SKM-1 (cell line): ENCODE data around the gene HOXB7.

ENCODE experiments used
- DNase-seq: peaks from one replicate; lab custom pipeline; 2025; ENCODE audit not compliant: unreplicated experiment; lab: John Stamatoyannopoulos, UW

HOXB7 gene

GRCh38 chr17:48624118-48624517 is 13.3 kb upstream of the HOXB7 start:
- no peak for DNase-seq

DNA sequence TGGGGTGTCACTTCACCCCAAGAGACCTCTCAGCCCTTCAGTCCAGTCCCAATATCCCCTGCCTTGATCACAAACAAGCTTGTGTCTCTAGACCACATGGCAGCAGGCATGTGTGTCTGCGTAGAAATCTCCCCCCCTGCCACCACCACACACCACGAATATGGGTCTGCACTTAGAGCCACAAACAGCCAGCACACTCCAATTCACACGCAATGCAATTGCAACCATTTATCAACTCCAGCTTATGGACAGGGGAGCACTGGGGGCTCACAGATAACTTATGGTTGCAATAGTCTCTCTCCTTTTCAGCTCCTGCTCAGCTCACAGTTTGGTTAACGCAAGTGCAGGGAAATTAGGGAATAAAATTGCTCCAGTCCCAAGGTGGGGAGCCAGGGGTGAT is 12.8 kb upstream of the HOXB7 start:
- no peak for DNase-seq

GRCh38 chr17:48622857-48623256 is 12.0 kb upstream of the HOXB7 start:
- DNase-seq, result no peak

- no peak for DNase-seq
Observed at GRCh38 chr17:48621410-48622392, 10.9 kb upstream of the HOXB7 start.

- DNase-seq, result no peak
Observed at GRCh38 chr17:48620461-48621139, 9.8 kb upstream of the HOXB7 start.

DNA sequence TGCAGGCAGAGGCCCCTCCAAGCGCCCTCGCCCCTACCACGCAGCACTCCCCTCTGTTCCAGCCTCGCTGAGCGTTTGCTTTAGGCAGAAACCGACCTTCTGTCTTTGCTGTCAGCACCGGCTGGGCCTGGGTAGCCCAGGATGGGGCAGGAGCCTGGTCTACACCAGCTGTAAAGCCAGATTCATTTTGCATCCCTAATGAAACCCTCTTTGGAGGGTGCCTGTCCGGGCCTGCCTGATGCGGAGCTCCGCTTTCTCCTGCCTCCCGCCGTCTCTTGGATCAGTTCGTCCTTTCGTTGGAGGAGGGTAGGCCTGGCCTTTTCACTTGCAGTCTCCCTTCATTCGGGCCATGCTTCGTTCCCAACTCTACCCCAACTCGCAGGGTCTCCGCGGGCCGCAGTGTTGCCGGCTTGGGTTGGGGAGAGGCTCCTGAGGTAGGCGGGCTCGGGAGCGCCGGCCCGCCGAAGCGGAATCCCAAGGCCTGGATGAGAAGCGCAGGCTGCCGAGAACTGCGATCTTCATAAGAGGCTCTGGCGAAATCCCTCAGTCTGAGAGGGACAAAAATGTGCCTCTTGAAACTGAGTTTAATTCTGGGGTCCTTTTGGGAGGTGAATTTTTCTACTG is 9.1 kb upstream of the HOXB7 start:
- no peak for DNase-seq

- DNase-seq, result peak; percentile 63
Observed at GRCh38 chr17:48618256-48618896, 7.6 kb upstream of the HOXB7 start.

GRCh38 chr17:48617471-48618255 is 6.8 kb upstream of the HOXB7 start:
- no peak for DNase-seq

- no peak for DNase-seq
Observed at GRCh38 chr17:48616717-48617470, 6.1 kb upstream of the HOXB7 start.

DNA sequence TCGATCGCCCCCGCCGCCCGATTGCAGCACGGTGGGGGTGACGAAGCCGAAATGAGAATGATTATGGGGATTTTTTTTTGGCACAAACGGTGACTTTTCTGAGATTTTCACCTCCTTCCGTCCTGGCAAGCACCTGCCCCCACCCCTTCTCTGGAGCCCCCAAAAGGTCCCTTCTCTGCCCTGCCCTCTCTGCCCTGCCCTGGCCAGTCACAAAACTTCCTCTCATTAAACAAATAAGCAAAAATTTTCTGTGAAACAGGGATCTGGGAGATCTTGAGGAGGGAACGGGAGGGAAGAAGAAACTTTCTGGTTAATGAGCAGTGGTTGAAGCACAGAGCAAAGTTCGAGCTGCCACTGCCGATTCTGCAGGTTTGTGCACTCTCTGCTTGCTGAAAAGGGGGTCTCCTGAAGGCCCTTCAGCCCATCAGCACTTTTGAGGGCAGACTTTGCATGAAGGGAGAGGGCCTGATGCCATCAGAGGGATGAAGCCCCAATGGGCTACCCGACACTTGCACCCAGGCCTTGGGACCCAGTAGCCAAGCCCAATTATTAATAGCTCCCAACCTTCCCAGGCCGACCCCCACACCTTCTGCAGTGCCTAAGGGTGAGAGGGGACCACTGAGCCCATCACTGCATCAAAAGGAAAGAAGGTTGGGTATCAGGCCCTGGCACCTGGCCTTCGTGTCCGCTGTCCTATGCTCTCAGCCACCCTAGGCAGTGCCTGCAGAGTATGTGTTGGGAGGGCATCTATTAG is 5.3 kb upstream of the HOXB7 start:
- no peak for DNase-seq

DNA sequence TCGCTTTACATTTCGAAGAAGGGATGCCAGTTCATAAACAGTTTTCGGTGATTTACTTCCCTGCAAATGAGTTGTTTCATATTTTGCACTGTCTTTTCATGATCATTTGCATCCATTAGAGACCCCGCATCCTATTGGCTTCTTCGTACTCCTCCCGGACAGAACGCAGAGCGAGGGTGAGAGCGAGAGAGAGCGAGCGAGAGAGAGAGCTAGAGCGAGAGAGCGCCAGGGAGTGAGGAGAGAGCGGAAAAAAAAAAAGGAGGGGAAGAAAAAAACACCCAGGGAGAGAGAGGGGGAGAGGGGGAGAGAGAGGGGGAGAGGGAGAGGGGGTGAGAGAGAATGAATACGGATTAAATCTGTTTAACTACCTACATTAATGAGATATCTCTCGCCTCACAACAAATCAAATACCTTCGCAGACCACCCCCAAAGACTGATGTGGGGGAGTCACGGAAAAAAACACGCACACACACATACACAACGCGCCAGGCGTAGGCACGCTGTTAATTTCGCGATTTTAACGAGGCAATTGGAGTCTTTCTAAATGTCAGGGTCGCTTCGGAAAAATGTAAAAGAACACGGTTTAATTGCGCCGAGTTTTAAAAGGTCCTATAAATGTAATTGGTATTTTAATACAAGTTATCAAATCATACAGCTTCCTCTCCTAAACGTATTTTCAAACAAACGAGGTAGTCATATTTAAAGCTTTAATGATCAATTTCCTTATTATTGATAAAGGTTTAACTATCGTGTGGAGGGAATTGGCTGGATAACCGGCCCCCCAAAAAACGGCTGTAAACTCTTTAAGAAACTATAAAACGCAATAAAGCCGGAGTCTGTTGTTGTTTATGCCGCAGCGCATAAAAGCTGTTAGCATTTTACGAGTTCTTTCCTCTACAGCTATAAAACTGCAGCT is 4.5 kb upstream of the HOXB7 start, which contains the start of gene HOXB8:
TSS of gene HOXB8 (minus strand) at position 246 of the 916 bp plus-strand sequence. CDS start 588 bp downstream, outside the sequence.
- DNase-seq, result no peak

DNA sequence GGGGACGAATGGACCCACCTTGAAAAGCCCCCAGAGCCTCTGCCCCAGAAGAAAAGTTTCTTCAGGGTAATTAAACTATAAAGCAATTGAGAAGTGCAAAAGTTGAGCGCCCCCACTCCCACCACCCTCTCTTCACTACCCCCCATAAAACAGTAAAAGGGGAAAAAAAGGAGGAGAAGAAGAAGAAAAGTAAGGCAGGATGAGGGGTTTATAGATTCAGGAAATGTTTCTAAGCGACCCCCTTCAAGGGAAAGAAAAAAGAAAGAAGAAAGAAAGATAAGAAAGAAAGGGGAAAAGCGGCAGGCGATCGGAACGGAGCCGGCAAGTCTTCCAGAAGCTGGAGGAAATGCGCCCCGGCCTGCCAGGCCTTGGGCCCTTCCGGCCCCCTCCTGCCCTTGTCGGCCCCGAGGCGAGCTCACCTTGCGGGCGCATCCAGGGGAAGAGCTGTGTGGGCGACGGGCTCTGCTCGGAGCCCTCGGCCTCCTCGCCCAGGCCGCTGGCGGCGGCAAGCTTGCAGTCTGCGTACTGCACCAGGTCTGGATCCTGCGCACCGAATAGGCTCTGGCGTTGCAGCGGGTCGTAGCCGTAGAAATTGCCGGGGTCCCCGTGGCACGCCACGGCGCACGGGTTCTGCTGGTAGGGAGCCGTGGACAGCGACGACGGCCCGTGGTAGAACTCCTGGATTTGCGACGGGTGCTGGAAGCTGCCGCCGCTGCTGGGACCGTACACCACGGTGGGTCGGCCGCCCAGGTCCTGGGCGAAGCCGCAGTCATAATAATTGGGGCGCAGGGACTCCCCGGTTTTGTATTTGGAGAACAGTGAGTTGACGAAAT is 3.3 kb upstream of the HOXB7 start:
- DNase-seq, result no peak

DNA sequence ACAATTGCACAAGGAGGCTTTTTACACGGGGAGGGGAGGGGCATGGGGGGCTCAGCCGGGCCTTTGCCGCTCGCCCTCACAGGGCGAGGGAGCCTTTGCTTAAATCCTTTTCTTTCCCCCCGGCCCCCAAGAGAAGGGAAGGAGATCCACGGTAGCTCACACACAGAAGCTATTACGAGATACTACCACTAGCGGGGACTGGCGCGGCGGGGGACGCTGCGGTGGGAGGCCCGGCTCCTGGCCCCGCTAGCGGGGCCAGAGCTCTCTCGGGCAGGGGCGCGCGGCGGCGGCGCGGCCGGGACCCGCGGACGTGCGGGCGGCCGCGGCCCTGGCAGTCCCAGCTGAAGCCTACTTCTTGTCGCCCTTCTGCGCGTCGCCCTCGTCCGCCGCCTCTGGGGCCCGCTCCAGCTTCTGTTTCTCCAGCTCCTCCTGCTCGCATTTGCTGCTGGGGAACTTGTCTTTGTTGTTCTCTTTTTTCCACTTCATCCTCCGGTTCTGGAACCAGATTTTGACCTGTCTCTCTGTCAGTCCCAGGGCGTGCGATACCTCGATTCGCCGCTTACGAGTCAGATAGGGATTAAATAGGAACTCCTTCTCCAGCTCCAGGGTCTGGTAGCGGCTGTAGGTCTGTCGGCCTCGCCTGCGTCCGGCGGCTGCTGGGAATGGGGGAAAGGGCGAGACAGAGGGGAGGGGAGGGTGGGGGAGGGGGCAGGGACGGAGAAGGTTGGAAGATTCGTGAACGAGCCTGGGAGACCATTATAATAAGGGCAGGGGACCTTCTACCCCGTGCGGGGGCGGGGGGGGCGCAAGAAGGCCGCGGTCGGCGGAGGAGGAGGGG is 2.3 kb upstream of the HOXB7 start:
- no peak for DNase-seq

- no peak for DNase-seq
Observed at GRCh38 chr17:48612456-48612853, 1.6 kb upstream of the HOXB7 start.

GRCh38 chr17:48611681-48612455 is 1.1 kb upstream of the HOXB7 start:
- DNase-seq, result no peak
